Ureter (tissue), 1 donor: ENCODE measurements around the gene LSM14B. TPM values are rescaled to one million over a fixed set of nuclear protein-coding genes. Genes with fewer than 3 reads are reported as not detected.
A peak's percentile ranks its signal among the peaks of the same experiment; 100 is the strongest.

Experiments used
- DNase-seq: peaks from one replicate; pipeline ENCODE4 v3.0.0-alpha.2; 2020; ENCODE audit warnings: low spot score
- total RNA-seq: library from RNA; stranded (reverse); gene quantifications from one replicate; pipeline ENCODE4 v1.2.4, GENCODE V29; 2023
- donor health status: DM: yes; HTN: yes; CAD: no.

LSM14B gene
- total RNA-seq, 1 donor from 2014 or later = 39.0 TPM

GRCh38 chr20:62182469-62183425 is 60.5 kb downstream of the LSM14B start, which contains the start of gene MTG2:
TSS of gene MTG2 (plus strand) at chr20:62183028. CDS start at chr20:62193421, 10,393 bp downstream.
- peak; percentile 96 for DNase-seq

DNA sequence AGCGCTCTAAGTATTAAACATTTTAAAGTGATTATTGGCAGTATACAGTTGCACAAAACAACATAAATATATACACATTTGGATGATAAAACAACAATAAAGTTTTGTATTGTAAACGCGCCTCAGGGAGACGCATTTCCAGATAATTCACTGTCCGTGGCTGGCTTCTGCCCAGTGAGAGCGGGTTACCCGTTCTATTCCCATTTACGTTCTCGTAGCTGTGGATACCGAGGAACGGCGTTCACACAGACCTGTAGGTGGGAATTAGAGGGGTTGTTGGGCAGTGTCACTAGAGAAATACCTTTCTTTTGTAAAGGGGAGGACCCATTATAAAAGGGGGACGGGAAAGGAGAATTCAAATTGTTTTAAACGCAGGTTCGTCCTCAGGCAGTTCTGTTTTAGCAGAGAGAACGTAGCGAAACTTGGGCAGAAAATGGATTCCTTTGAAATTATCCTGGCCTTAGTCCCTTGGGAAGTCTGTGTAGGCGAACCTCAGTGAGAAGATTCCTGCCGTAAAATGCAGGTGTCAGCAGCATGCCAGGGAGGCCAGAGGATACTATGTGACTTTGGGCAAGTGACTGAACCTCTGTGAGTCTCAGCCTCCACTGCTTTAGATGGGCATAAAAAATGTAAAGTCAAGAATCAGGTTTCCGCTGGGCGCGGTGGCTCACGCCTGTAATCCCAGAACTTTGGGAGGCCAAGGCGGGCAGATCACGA is 61.3 kb downstream of the LSM14B start:
- no peak for DNase-seq

Other genes with a start within 250 kb of the LSM14B start
- 31.3 TPM for gene TAF4, start 56.6 kb upstream of the LSM14B start, total RNA-seq
- 181 TPM for gene PSMA7, start 20.9 kb downstream of the LSM14B start, total RNA-seq
- gene SS18L1, start 21.3 kb downstream of the LSM14B start, total RNA-seq = 15.6 TPM
- 35.5 TPM for gene MTG2, start 60.6 kb downstream of the LSM14B start, total RNA-seq
- gene HRH3, start 97.8 kb downstream of the LSM14B start, total RNA-seq = 4.2 TPM
- 130 TPM for gene OSBPL2, start 116.0 kb downstream of the LSM14B start, total RNA-seq
- gene ADRM1, start 180.5 kb downstream of the LSM14B start, total RNA-seq = 72.6 TPM
- gene LAMA5, start 244.8 kb downstream of the LSM14B start, total RNA-seq = 433 TPM